Thoracic aorta (tissue), 2 donors: ENCODE data around the gene SERINC1. TPM values are rescaled to one million over a fixed set of nuclear protein-coding genes. Genes with fewer than 3 reads are reported as not detected.

Experiments
- ATAC-seq: fragments of 150-250 bp; one replicate; pipeline ENCODE4 v1.8.0; 2017; ENCODE audit warnings: low read depth; ENCODE audit not compliant: insufficient number of reproducible peaks, low FRiP score
- DNase-seq: peaks from one replicate; pipeline ENCODE4 v3.0.0-alpha.2; 2020; ENCODE audit warnings: low spot score
- H3K27ac ChIP-seq, 2 donors: fragments of 200-600 bp; sonication (generic); 1 replicate in 1 of 2; 2 replicates in 1 of 2; pipeline ENCODE4 v1.5.1; 2016; ENCODE audit warnings: mild to moderate bottlenecking in 2 of 2, moderate library complexity in 2 of 2
- H3K27me3 ChIP-seq: fragments of 200-600 bp; sonication (generic); replicated peaks from 2 replicates; pipeline ENCODE4 v1.6.0; 2016; ENCODE audit warnings: mild to moderate bottlenecking; ENCODE audit not compliant: insufficient read depth
- H3K36me3 ChIP-seq: fragments of 200-600 bp; sonication (generic); one replicate; pipeline ENCODE4 v1.5.1; 2016
- H3K4me1 ChIP-seq, 2 donors: fragments of 200-600 bp; sonication (generic); 1 replicate in 1 of 2; 2 replicates in 1 of 2; pipeline versions ENCODE4 v1.5.1 to v1.6.0; 2016; ENCODE audit warnings: low read depth in 2 of 2, mild to moderate bottlenecking in 1 of 2; ENCODE audit not compliant: control insufficient read depth in 1 of 2
- H3K4me3 ChIP-seq: fragments of 200-600 bp; sonication (generic); 2 replicates; pipeline ENCODE4 v1.5.1; 2016; ENCODE audit warnings: mild to moderate bottlenecking
- H3K9me3 ChIP-seq: fragments of 200-600 bp; sonication (generic); 2 replicates; pipeline ENCODE4 v1.5.1; 2016
- total RNA-seq, 2 donors: library from RNA; depleted of rRNA; stranded (reverse); fragments of >200 nt; gene quantifications; one replicate each; pipeline versions ENCODE4 v1.1.0 to v1.2.3, GENCODE V29; 2016
- TF ChIP-seq, protein P1 (sequence below): fragments of 200-600 bp; sonication (generic); IDR thresholded peaks from one replicate; pipeline ENCODE4 v1.5.1; 2019; ENCODE audit warnings: antibody characterized with exemption

SERINC1 gene
- total RNA-seq, 2 donors from 2014 or later, result 248 to 258 TPM

GRCh38 chr6:122432816-122433215 is 38.8 kb downstream of the SERINC1 start:
- DNase-seq (no peak), ATAC-seq (no peak)
- TF ChIP-seq, protein P1, sequence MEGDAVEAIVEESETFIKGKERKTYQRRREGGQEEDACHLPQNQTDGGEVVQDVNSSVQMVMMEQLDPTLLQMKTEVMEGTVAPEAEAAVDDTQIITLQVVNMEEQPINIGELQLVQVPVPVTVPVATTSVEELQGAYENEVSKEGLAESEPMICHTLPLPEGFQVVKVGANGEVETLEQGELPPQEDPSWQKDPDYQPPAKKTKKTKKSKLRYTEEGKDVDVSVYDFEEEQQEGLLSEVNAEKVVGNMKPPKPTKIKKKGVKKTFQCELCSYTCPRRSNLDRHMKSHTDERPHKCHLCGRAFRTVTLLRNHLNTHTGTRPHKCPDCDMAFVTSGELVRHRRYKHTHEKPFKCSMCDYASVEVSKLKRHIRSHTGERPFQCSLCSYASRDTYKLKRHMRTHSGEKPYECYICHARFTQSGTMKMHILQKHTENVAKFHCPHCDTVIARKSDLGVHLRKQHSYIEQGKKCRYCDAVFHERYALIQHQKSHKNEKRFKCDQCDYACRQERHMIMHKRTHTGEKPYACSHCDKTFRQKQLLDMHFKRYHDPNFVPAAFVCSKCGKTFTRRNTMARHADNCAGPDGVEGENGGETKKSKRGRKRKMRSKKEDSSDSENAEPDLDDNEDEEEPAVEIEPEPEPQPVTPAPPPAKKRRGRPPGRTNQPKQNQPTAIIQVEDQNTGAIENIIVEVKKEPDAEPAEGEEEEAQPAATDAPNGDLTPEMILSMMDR, result no peak
- H3K27ac ChIP-seq, result no peak overlapping the region
- H3K27me3 ChIP-seq, result no peaks in the 10 kb centered on the region
- no peak overlapping the region for H3K4me3 ChIP-seq
- no peaks in the 10 kb centered on the region for H3K4me1 ChIP-seq
- peaks cover 8% of the 10 kb centered on the region for H3K36me3 ChIP-seq
- no peaks in the 10 kb centered on the region for H3K9me3 ChIP-seq

GRCh38 chr6:122431780-122432179 is 39.8 kb downstream of the SERINC1 start:
- ATAC-seq (no peak), DNase-seq (no peak)
- Histone ChIP-seq H3K36me3 (no peaks in the 10 kb centered on the region), H3K4me3 (no peak overlapping the region), H3K9me3 (no peaks in the 10 kb centered on the region), H3K27ac (no peak overlapping the region), H3K27me3 (no peaks in the 10 kb centered on the region), H3K4me1 (no peaks in the 10 kb centered on the region)
- TF ChIP-seq, protein P1, result no peak

DNA sequence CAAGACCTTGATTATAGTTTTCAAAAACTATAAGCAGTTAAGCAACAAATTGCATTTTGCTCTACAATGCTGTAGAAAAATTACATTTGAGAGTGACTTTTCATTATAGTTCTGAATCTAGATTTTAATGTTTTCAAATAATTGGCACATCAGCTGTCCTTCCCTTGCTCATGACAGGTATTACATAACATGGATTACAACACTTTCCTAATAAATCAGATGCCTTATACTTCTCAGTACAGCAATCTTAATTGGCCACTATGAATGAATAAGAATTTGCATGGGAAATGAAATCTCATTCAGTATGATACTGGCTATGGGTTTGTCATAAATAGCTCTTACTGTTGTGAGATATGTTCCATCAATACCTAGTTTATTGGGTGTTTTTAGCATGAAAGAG is 42.3 kb downstream of the SERINC1 start:
- DNase-seq (no peak), ATAC-seq (no peak)
- Histone ChIP-seq H3K9me3 (no peaks in the 10 kb centered on the region), H3K4me3 (no peak overlapping the region), H3K27ac (no peak overlapping the region), H3K27me3 (no peaks in the 10 kb centered on the region), H3K36me3 (no peaks in the 10 kb centered on the region), H3K4me1 (no peaks in the 10 kb centered on the region)
- TF ChIP-seq, protein P1, result no peak

GRCh38 chr6:122428781-122429180 is 42.8 kb downstream of the SERINC1 start:
- ATAC-seq (no peak), DNase-seq (no peak)
- no peaks in the 10 kb centered on the region for H3K9me3 ChIP-seq
- TF ChIP-seq, protein P1, result no peak
- H3K27me3 ChIP-seq, result no peaks in the 10 kb centered on the region
- no peaks in the 10 kb centered on the region for H3K36me3 ChIP-seq
- no peak overlapping the region for H3K27ac ChIP-seq
- no peak overlapping the region for H3K4me3 ChIP-seq
- no peaks in the 10 kb centered on the region for H3K4me1 ChIP-seq

- no peaks in the 10 kb centered on the region for H3K36me3 ChIP-seq
- no peak overlapping the region for H3K27ac ChIP-seq
- H3K9me3 ChIP-seq, result no peaks in the 10 kb centered on the region
- no peak overlapping the region for H3K4me3 ChIP-seq
- no peaks in the 10 kb centered on the region for H3K4me1 ChIP-seq
- H3K27me3 ChIP-seq, result no peaks in the 10 kb centered on the region
- ATAC-seq (no peak), DNase-seq (no peak)
- TF ChIP-seq, protein P1, result no peak
These were observed 45.0 kb downstream of the SERINC1 start for GRCh38 chr6:122426597-122426996.
